GM12878 (cell line): ENCODE measurements around the gene CLEC19A. TPM values are rescaled to one million over a fixed set of nuclear protein-coding genes. Genes with fewer than 3 reads are reported as not detected.

ENCODE experiments used
- ATAC-seq: fragments of 200-7000 bp; cut with Tn5 transposase; 3 replicates; pipeline ENCODE4 v1.9.1; 2020; ENCODE audit warnings: mild to moderate bottlenecking, moderate library complexity
- BruUV-seq: library from RNA; stranded (reverse); fragments of 400-500 nt; replicated peaks from 2 replicates; lab custom pipeline; 2021; lab: Mats Ljungman, UMichigan
- CTCF ChIA-PET: fragments of 300-600 bp; sonication (Branson Sonifier 250); formaldehyde crosslinking; extraction: SDS; loops from one replicate; lab custom pipeline; 2021; ENCODE audit warnings: inconsistent platforms; lab: Yijun Ruan, JAX
- POLR2A ChIA-PET: fragments of 350-600 bp; formaldehyde crosslinking; extraction: SDS; loops from one replicate; lab custom pipeline; 2021; ENCODE audit warnings: inconsistent platforms; lab: Charles Lee
- RAD21 ChIA-PET: fragments of 300-600 bp; sonication (Branson Sonifier 250); formaldehyde crosslinking; loops from one replicate; lab custom pipeline; 2023; ENCODE audit warnings: antibody characterized with exemption; ENCODE audit not compliant: unreplicated experiment; lab: Charles Lee
- SMC1A ChIA-PET: fragments of 300-600 bp; sonication (Branson Sonifier 250); formaldehyde crosslinking; loops from one replicate; lab custom pipeline; 2023; ENCODE audit not compliant: unreplicated experiment, uncharacterized antibody; lab: Charles Lee
- DNase-seq: peaks from one replicate; pipeline ENCODE4 v3.0.0-alpha.2; 2011; ENCODE audit warnings: low read depth, low spot score
- FAIRE-seq: peaks from 3 replicates; lab custom pipeline; 2011; peaks lifted over from hg19 to GRCh38; lab: Jason Lieb, UNC
- H2AFZ ChIP-seq: 2 replicates; pipeline ENCODE4 v1.6.0; 2011; ENCODE audit warnings: low read depth, low read length, control low read depth; ENCODE audit not compliant: control insufficient read depth
- H3K27ac ChIP-seq: 2 replicates; pipeline ENCODE4 v1.5.1; 2011; ENCODE audit warnings: control low read depth; ENCODE audit not compliant: control insufficient read depth, insufficient read depth
- H3K27me3 ChIP-seq, 2 experiments: replicated peaks in 1 of 2; 2 replicates each; pipeline versions ENCODE4 v1.6.0 to v1.6.1; 2011; ENCODE audit warnings: low read length in 1 of 2; ENCODE audit not compliant: control insufficient read depth in 2 of 2, insufficient read depth in 2 of 2
- H3K36me3 ChIP-seq, 2 experiments: 2 replicates each; pipeline ENCODE4 v1.5.1; 2011; ENCODE audit warnings: low read length in 1 of 2; ENCODE audit not compliant: control insufficient read depth in 2 of 2, insufficient read depth in 2 of 2
- H3K4me1 ChIP-seq: 2 replicates; pipeline ENCODE4 v1.6.1; 2011; ENCODE audit warnings: mild to moderate bottlenecking, low read length, moderate library complexity, mixed read lengths; ENCODE audit not compliant: control insufficient read depth, insufficient read depth
- H3K4me2 ChIP-seq: 2 replicates; pipeline ENCODE4 v1.6.0; 2011; ENCODE audit warnings: control low read depth; ENCODE audit not compliant: control insufficient read depth, insufficient read depth
- H3K4me3 ChIP-seq: fragments of 200-600 bp; sonication (generic); 2 replicates; pipeline ENCODE4 v1.5.1; 2016
- H3K79me2 ChIP-seq: 2 replicates; pipeline ENCODE4 v1.6.0; 2011; ENCODE audit warnings: low read length; ENCODE audit not compliant: control insufficient read depth, insufficient read depth
- H3K9ac ChIP-seq: 2 replicates; pipeline ENCODE4 v1.8.0; 2011; ENCODE audit warnings: low read length, control low read depth, mixed read lengths; ENCODE audit not compliant: control insufficient read depth, insufficient read depth
- H3K9me3 ChIP-seq: replicated peaks from 3 replicates; pipeline ENCODE4 v1.5.1; 2011; ENCODE audit warnings: mild to moderate bottlenecking, low read length; ENCODE audit not compliant: control insufficient read depth, insufficient read depth
- H4K20me1 ChIP-seq: 2 replicates; pipeline ENCODE4 v1.6.0; 2011; ENCODE audit not compliant: control insufficient read depth, insufficient read depth
- ASH2L ChIP-seq: fragments of 300-600, 200-600 bp; sonication (generic); IDR thresholded peaks from 2 replicates; pipeline ENCODE4 v1.6.1; 2017; ENCODE audit warnings: low read depth, mild to moderate bottlenecking, borderline replicate concordance
- CBX3 ChIP-seq: fragments of 200-600 bp; sonication (generic); IDR thresholded peaks from 2 replicates; pipeline ENCODE4 v1.6.1; 2016; ENCODE audit warnings: low read depth, borderline replicate concordance
- EGR1 ChIP-seq, 2 experiments: IDR thresholded peaks; 1 replicate in 1 of 2; 2 replicates in 1 of 2; pipeline ENCODE4 v1.6.1; 2011 to 2012; ENCODE audit warnings: low read depth in 2 of 2, low read length in 2 of 2, borderline replicate concordance in 1 of 2, mild to moderate bottlenecking in 1 of 2, moderate library complexity in 1 of 2
- HCFC1 ChIP-seq: fragments of 150-350 bp; IDR thresholded peaks from 2 replicates; pipeline ENCODE4 v1.6.1; 2014; ENCODE audit warnings: low read length
- IKZF2 ChIP-seq, 2 experiments: fragments of 450-650 bp; IDR thresholded peaks; 2 replicates each; pipeline ENCODE4 v1.6.1; 2017; ENCODE audit warnings: mild to moderate bottlenecking in 2 of 2, moderate library complexity in 2 of 2
- IRF3 ChIP-seq: fragments of 450-650 bp; IDR thresholded peaks from 2 replicates; pipeline ENCODE4 v1.6.1; 2014; ENCODE audit warnings: mild to moderate bottlenecking
- KLF5 ChIP-seq: fragments of 450-650 bp; IDR thresholded peaks from 2 replicates; pipeline ENCODE4 v1.6.1; 2014; ENCODE audit warnings: mild to moderate bottlenecking; ENCODE audit not compliant: partially characterized antibody
- MEF2A ChIP-seq: IDR thresholded peaks from 2 replicates; pipeline ENCODE4 v1.6.1; 2011; ENCODE audit warnings: low read depth, mild to moderate bottlenecking, low read length, moderate library complexity; ENCODE audit not compliant: insufficient read depth
- RCOR1 ChIP-seq: conservative IDR thresholded peaks from 2 replicates; pipeline ENCODE4 v1.6.1; 2012; ENCODE audit warnings: low read depth, low read length, improper control_type of control experiment
- RELA ChIP-seq: fragments of 450-650 bp; IDR thresholded peaks from 2 replicates; pipeline ENCODE4 v1.8.0; 2014; ENCODE audit warnings: borderline replicate concordance; ENCODE audit not compliant: partially characterized antibody
- SP1 ChIP-seq: IDR thresholded peaks from one replicate; pipeline ENCODE4 v1.6.1; 2011; ENCODE audit warnings: low read depth, low read length
- SPI1 ChIP-seq: IDR thresholded peaks from 2 replicates; pipeline ENCODE4 v1.6.1; 2011; ENCODE audit warnings: low read depth, mild to moderate bottlenecking, low read length, moderate library complexity, borderline replicate concordance; ENCODE audit not compliant: insufficient read depth
- TCF3 ChIP-seq: IDR thresholded peaks from 2 replicates; pipeline ENCODE4 v1.6.1; 2012; ENCODE audit warnings: low read depth, mild to moderate bottlenecking, low read length, borderline replicate concordance; ENCODE audit not compliant: insufficient read depth
- USF2 ChIP-seq: IDR thresholded peaks from 2 replicates; pipeline ENCODE4 v1.6.1; 2011; ENCODE audit warnings: low read depth, low read length, improper control_type of control experiment, borderline replicate concordance
- WRNIP1 ChIP-seq: IDR thresholded peaks from 2 replicates; pipeline ENCODE4 v1.6.1; 2011; ENCODE audit warnings: low read depth, low read length, improper control_type of control experiment, borderline replicate concordance
- ZNF207 ChIP-seq: fragments of 450-650 bp; IDR thresholded peaks from 2 replicates; pipeline ENCODE4 v1.6.1; 2014; ENCODE audit warnings: antibody characterized with exemption, mild to moderate bottlenecking, borderline replicate concordance
- ZNF274 ChIP-seq: IDR thresholded peaks from one replicate; pipeline ENCODE4 v1.8.0; 2011; ENCODE audit not compliant: insufficient read length, insufficient read depth
- WGBS: methylation state at CpG from one replicate; pipeline ENCODE4 v1.1.6; 2016; ENCODE audit warnings: low lambda C conversion rate; ENCODE audit not compliant: insufficient replicate concordance, insufficient coverage; ENCODE audit errors: missing lambda C conversion rate; 5-methylcytosine and 5-hydroxymethylcytosine counted together
- in situ Hi-C: fragments of 300-500 bp; cut with MboI; formaldehyde crosslinking; loops from 9 replicates; pipeline ENCODE4 v1.14.3; 2018; ENCODE audit warnings: mixed read lengths
- intact Hi-C: fragments of 100-400 bp; cut with micrococcal nuclease; formaldehyde crosslinking; loops from one replicate; pipeline ENCODE4 v1.14.2; 2022; ENCODE audit not compliant: unreplicated experiment
- polyA plus RNA-seq, 11 experiments: library from polyadenylated mRNA; depleted of rRNA in 4 of 11; unstranded in 6 of 11; stranded (reverse) in 5 of 11; fragments of >200 nt; fragmentation: Nextera tagmentation in 4 of 11; fragmentation: Illumina TruSeq in 1 of 11; extraction: Ambion mirVana in 4 of 11; extraction: Trizol in 1 of 11; gene quantifications; 1 replicate in 1 of 11; 2 replicates in 10 of 11; pipeline versions ENCODE4 v1.2.1 to v1.2.3, GENCODE V29; 2011 to 2016; ENCODE audit warnings: inconsistent platforms in 2 of 11, missing spikeins in 2 of 11, low read depth in 1 of 11
- total RNA-seq, 4 experiments: library from RNA; depleted of rRNA in 3 of 4; stranded (reverse); fragments of >200 nt in 3 of 4; fragmentation: Illumina TruSeq in 1 of 4; extraction: Trizol in 1 of 4; gene quantifications; 2 replicates each; pipeline versions ENCODE4 v1.2.1 to v1.2.3, GENCODE V29; 2013 to 2021

The CLEC19A gene
- total and polyA plus RNA-seq, 10 of the 15 experiments (the other 5 are each of a cell fraction or from before 2014, with no cell fraction given): 0.03 TPM; not detected in 8

GRCh38 chr16:19242987-19243575 is 42.5 kb upstream of the CLEC19A start (continued):
- TF ChIP-seq ZNF207: no peak

GRCh38 chr16:19245326-19245925 is 40.1 kb upstream of the CLEC19A start:
- Histone ChIP-seq H3K9me3 (no peaks in the 10 kb centered on the region; the same call in 2 of the 3 replicates), H3K9ac (no peak overlapping the region), H3K4me1 (no peaks in the 10 kb centered on the region), H3K27me3 (no peaks in the 10 kb centered on the region), H4K20me1 (no peaks in the 10 kb centered on the region), H3K27ac (no peak overlapping the region), H3K4me3 (no peak overlapping the region), H2AFZ (no peak overlapping the region), H3K79me2 (no peaks in the 10 kb centered on the region), H3K36me3 (no peaks in the 10 kb centered on the region), H3K4me2 (no peak overlapping the region)
- no peak for TF ChIP-seq ZNF274
- TF ChIP-seq SP1: no peak
- no peak for TF ChIP-seq MEF2A
- TF ChIP-seq KLF5: no peak
- no peak for TF ChIP-seq TCF3
- TF ChIP-seq RELA: no peak
- TF ChIP-seq ASH2L: no peak
- no peak for TF ChIP-seq WRNIP1
- no peak for TF ChIP-seq CBX3
- no peak for TF ChIP-seq EGR1 (IDR thresholded peaks at IDR 0.05; ENCODE audit: borderline replicate concordance in 1 of 2, low read depth in 2 of 2, low read length in 2 of 2)
- no peak for TF ChIP-seq SPI1
- no peak for TF ChIP-seq RCOR1
- TF ChIP-seq HCFC1: no peak
- no peak for TF ChIP-seq USF2
- no peak for TF ChIP-seq IKZF2 (IDR thresholded peaks at IDR 0.05)
- TF ChIP-seq IRF3: no peak
- FAIRE-seq (no peak), ATAC-seq (no peak), DNase-seq (no peak)
- POLR2A ChIA-PET: no interaction called here
- intact Hi-C loops (no loop called here), in situ Hi-C loops (no loop called here)
- CTCF ChIA-PET: no interaction called here
- RAD21 ChIA-PET: interaction anchor here (1.9 kb wide), 1 partner anchor 22 kb away, joined by 4 read pairs; no protein-coding TSS in a partner anchor
- SMC1A ChIA-PET: no interaction called here
- BruUV-seq: no TSS peak
- WGBS: 62% methylated on average over 8 of the region's 8 CpGs
